Naive B cell (primary cell): Measurements from ENCODE around the gene BARHL2. TPM values are rescaled to one million over a fixed set of nuclear protein-coding genes. Genes with fewer than 3 reads are reported as not detected.
A peak's percentile ranks its signal among the peaks of the same experiment; 100 is the strongest.

Experiments
- ATAC-seq, 2 donors: fragments of 150-1000 bp; cut with Tn5 transposase; 2 replicates each; pipeline ENCODE4 v1.10.0; 2021; ENCODE audit warnings: low read depth in 2 of 2, mild to moderate bottlenecking in 2 of 2, moderate library complexity in 2 of 2
- DNase-seq: peaks from one replicate; pipeline ENCODE4 v3.0.0; 2022
- H3K27ac Mint-ChIP-seq, 6 donors: one replicate each; pipeline ENCODE4 v1.8.0; 2020 to 2022; ENCODE audit warnings: mild to moderate bottlenecking in 6 of 6, mixed read lengths in 6 of 6, moderate library complexity in 5 of 6, inconsistent platforms in 2 of 6
- H3K27me3 Mint-ChIP-seq, 3 donors: one replicate each; pipeline ENCODE4 v1.8.0; 2021 to 2022; ENCODE audit warnings: mixed read lengths in 3 of 3, mild to moderate bottlenecking in 1 of 3
- H3K36me3 Mint-ChIP-seq, 2 donors: one replicate each; pipeline ENCODE4 v1.8.0; 2020 to 2022; ENCODE audit warnings: mixed read lengths in 2 of 2, inconsistent platforms in 1 of 2, mild to moderate bottlenecking in 1 of 2
- H3K4me1 Mint-ChIP-seq, 3 donors: one replicate each; pipeline ENCODE4 v1.8.0; 2020 to 2022; ENCODE audit warnings: mixed read lengths in 3 of 3, inconsistent platforms in 1 of 3, mild to moderate bottlenecking in 1 of 3, moderate library complexity in 1 of 3
- H3K4me3 Mint-ChIP-seq, 8 donors: one replicate each; pipeline ENCODE4 v1.8.0; 2020 to 2022; ENCODE audit warnings: mild to moderate bottlenecking in 8 of 8, mixed read lengths in 8 of 8, moderate library complexity in 8 of 8, inconsistent platforms in 2 of 8
- H3K9me3 Mint-ChIP-seq, 7 donors: one replicate each; pipeline ENCODE4 v1.8.0; 2020 to 2022; ENCODE audit warnings: mixed read lengths in 7 of 7, mild to moderate bottlenecking in 5 of 7, inconsistent platforms in 2 of 7, moderate library complexity in 1 of 7
- polyA plus RNA-seq, 6 donors: library from polyadenylated mRNA; unstranded; fragments of 300-500 nt; fragmentation: Illumina TruSeq; gene quantifications; one replicate each; pipeline ENCODE4 v1.2.3, GENCODE V29; 2021; ENCODE audit warnings: low read depth in 6 of 6

Gene BARHL2
- not detected for polyA plus RNA-seq

GRCh38 chr1:90716552-90717355 is at the start of gene BARHL2:
Gene BARHL2, minus strand, starts transcription at chr1:90717302. Its CDS starts 107 bp downstream, at chr1:90717195.
- DNase-seq (no peak), ATAC-seq (no peak)
- Mint-ChIP-seq H3K27me3 (peaks cover 55 to 94% (median 90%) of the 10 kb centered on the region in 3 donors), H3K36me3 (peaks cover 14 to 16% of the 10 kb centered on the region in 2 donors), H3K4me3 (peak within 1 kb of the TSS; percentile 74 to 83 (median 80)), H3K27ac (peak within 1 kb of the TSS in 5 of 6 donors; percentile 86 to 97 (median 94)), H3K4me1 (peaks cover 15 to 33% (median 31%) of the 10 kb centered on the region in 3 donors), H3K9me3 (peaks cover 4 to 44% (median 33%) of the 10 kb centered on the region in 7 donors)

- DNase-seq (no peak), ATAC-seq (no peak)
- H3K9me3 Mint-ChIP-seq: peaks cover 0 to 9% (median 2%) of the 10 kb centered on the region in 7 donors
- H3K4me1 Mint-ChIP-seq: no peaks in the 10 kb centered on the region
- peaks cover 31 to 45% (median 41%) of the 10 kb centered on the region in 3 donors for H3K27me3 Mint-ChIP-seq
- H3K4me3 Mint-ChIP-seq: no peak overlapping the region
- no peaks in the 10 kb centered on the region for H3K36me3 Mint-ChIP-seq
- H3K27ac Mint-ChIP-seq: no peak overlapping the region
Observed at GRCh38 chr1:90763930-90764329, 46.8 kb upstream of the BARHL2 start.

- Mint-ChIP-seq H3K27me3 (peaks cover 29 to 45% (median 37%) of the 10 kb centered on the region in 3 donors), H3K9me3 (peaks cover 0 to 9% (median 2%) of the 10 kb centered on the region in 7 donors), H3K4me1 (no peaks in the 10 kb centered on the region), H3K4me3 (no peak overlapping the region), H3K27ac (no peak overlapping the region), H3K36me3 (no peaks in the 10 kb centered on the region)
- no peak for DNase-seq
- ATAC-seq: no peak
Observed at GRCh38 chr1:90763506-90763905, 46.4 kb upstream of the BARHL2 start.

GRCh38 chr1:90761781-90762589 is 44.9 kb upstream of the BARHL2 start:
- ATAC-seq (no peak), DNase-seq (no peak)
- Mint-ChIP-seq H3K4me1 (no peaks in the 10 kb centered on the region), H3K27ac (no peak overlapping the region), H3K4me3 (no peak overlapping the region), H3K27me3 (peaks cover 22 to 40% (median 33%) of the 10 kb centered on the region in 3 donors), H3K9me3 (peaks cover 0 to 5% (median under 1%) of the 10 kb centered on the region in 7 donors), H3K36me3 (no peaks in the 10 kb centered on the region)

DNA sequence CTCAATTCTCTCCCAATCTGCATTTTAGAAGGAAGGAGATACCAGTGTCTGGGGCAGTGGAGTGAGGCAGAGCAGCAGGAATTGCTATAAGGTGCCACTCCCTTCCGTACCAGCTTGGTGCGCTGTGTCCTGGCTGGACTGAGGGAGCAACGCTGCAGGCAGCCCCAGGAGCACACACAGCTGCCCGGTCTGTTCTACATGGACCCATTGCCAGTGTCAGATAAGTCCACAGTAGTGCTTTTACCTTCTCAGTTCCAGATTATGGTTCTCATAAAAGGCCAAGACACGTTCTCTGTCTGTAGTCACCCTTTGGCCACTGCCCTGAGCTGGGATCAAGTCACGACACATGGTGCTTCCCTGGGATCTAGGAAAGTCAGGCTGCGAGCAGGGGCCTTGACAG is 44.1 kb upstream of the BARHL2 start:
- no peak overlapping the region for H3K27ac Mint-ChIP-seq
- no peak overlapping the region for H3K4me3 Mint-ChIP-seq
- H3K36me3 Mint-ChIP-seq: no peaks in the 10 kb centered on the region
- H3K9me3 Mint-ChIP-seq: peaks cover 0 to 5% (median 0%) of the 10 kb centered on the region in 7 donors
- DNase-seq (no peak), ATAC-seq (no peak)
- peaks cover 28 to 43% (median 32%) of the 10 kb centered on the region in 3 donors for H3K27me3 Mint-ChIP-seq
- H3K4me1 Mint-ChIP-seq: no peaks in the 10 kb centered on the region

GRCh38 chr1:90753556-90753955 is 36.5 kb upstream of the BARHL2 start:
- Mint-ChIP-seq H3K27ac (no peak overlapping the region), H3K4me1 (no peaks in the 10 kb centered on the region), H3K36me3 (no peaks in the 10 kb centered on the region), H3K4me3 (no peak overlapping the region), H3K27me3 (peaks cover 18 to 42% (median 30%) of the 10 kb centered on the region in 3 donors), H3K9me3 (no peaks in the 10 kb centered on the region)
- DNase-seq: no peak
- no peak for ATAC-seq

DNA sequence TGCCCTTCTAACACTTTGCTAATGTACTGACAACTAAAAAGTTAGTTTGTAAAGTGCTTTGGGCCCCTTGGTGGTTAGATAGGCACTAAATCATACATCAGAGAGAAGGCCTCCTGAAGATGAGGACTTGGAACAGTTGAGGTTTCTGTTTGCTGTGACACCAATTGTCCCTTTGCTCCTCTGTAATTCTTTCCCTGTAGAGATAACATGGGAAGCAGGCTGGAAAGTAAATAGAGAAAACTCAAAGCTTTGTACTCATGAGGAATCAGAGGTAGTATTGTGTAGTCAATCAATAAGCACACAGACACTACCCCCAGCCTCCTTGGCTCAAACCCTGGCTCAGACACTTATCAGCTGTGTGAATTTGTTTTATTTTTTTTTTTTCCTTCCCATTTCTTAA is 31.6 kb upstream of the BARHL2 start:
- Mint-ChIP-seq H3K4me1 (no peaks in the 10 kb centered on the region), H3K36me3 (no peaks in the 10 kb centered on the region), H3K27ac (no peak overlapping the region), H3K27me3 (peaks cover 29 to 41% (median 37%) of the 10 kb centered on the region in 3 donors), H3K4me3 (no peak overlapping the region), H3K9me3 (no peaks in the 10 kb centered on the region)
- ATAC-seq (no peak), DNase-seq (no peak)

DNA sequence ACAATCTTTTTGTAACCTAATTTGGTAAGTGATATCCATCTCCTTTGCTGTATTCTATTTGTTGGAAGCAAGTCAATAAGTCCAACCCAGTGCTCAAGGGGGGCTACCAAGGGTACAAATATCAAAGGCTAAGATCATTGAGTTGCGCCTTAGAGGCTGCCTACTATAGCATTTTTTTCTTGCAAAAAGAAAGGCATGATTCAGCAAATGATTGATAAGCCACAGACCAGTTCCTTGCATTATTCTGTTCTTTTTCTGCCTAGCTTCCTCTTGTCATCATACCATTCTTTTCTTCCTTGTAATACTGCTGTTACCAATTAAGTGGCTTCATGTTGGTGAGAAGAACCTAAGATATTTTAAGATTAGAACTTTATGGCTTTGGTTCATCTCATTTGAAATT is 29.8 kb upstream of the BARHL2 start:
- Mint-ChIP-seq H3K4me1 (no peaks in the 10 kb centered on the region), H3K4me3 (no peak overlapping the region), H3K36me3 (no peaks in the 10 kb centered on the region), H3K27ac (no peak overlapping the region), H3K9me3 (peaks cover 0 to 2% (median 0%) of the 10 kb centered on the region in 7 donors), H3K27me3 (peaks cover 26 to 40% (median 39%) of the 10 kb centered on the region in 3 donors)
- DNase-seq (no peak), ATAC-seq (no peak)

DNA sequence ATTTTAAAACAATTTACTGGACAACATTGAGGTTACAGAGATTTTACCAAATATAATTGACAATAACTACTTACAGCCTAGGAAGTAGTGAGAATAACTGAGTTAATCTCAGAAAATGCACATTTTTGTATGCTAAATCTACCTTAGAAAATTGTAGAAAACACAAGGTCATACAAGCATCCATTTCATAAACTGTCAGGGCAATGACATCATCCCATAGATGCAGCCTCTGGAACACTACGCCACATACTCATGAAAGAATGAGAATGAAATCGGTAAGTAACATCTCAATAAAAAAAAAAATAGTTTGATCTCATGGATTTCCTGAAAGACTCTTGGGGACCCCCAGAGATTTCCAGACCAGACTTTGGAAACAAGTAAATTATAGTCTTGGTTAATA is 28.9 kb upstream of the BARHL2 start:
- DNase-seq (no peak), ATAC-seq (no peak)
- H3K9me3 Mint-ChIP-seq: peaks cover 0 to 2% (median 0%) of the 10 kb centered on the region in 7 donors
- H3K4me3 Mint-ChIP-seq: no peak overlapping the region
- H3K27ac Mint-ChIP-seq: no peak overlapping the region
- peaks cover 27 to 40% (median 39%) of the 10 kb centered on the region in 3 donors for H3K27me3 Mint-ChIP-seq
- no peaks in the 10 kb centered on the region for H3K36me3 Mint-ChIP-seq
- H3K4me1 Mint-ChIP-seq: no peaks in the 10 kb centered on the region

DNA sequence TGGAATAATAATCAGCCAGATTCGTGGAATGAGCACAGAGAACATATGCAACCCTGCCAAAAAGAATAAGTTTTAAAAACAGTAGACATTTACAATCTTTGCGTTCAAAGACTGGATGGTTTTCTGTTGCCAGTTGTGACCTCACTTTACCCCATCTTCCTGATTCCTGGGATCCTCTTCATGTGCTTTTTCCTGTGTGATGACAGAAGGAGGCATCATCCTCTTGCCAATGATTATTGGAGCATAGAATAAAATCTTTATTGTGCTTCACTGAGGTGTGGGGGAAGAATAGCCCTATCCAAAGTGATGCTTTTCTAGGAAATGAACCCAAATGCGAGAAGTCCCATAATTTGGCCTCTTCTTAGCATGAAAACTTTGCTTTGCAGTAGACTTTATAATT is 15.0 kb upstream of the BARHL2 start:
- Mint-ChIP-seq H3K4me1 (peaks cover 23 to 28% (median 24%) of the 10 kb centered on the region in 3 donors), H3K27ac (no peak overlapping the region), H3K4me3 (peak overlapping the region in 1 of 8 donors; percentile 25), H3K36me3 (peaks cover 6 to 23% of the 10 kb centered on the region in 2 donors), H3K27me3 (peaks cover 77 to 84% (median 80%) of the 10 kb centered on the region in 3 donors), H3K9me3 (peaks cover 1 to 24% (median 12%) of the 10 kb centered on the region in 7 donors)
- ATAC-seq (no peak), DNase-seq (no peak)

DNA sequence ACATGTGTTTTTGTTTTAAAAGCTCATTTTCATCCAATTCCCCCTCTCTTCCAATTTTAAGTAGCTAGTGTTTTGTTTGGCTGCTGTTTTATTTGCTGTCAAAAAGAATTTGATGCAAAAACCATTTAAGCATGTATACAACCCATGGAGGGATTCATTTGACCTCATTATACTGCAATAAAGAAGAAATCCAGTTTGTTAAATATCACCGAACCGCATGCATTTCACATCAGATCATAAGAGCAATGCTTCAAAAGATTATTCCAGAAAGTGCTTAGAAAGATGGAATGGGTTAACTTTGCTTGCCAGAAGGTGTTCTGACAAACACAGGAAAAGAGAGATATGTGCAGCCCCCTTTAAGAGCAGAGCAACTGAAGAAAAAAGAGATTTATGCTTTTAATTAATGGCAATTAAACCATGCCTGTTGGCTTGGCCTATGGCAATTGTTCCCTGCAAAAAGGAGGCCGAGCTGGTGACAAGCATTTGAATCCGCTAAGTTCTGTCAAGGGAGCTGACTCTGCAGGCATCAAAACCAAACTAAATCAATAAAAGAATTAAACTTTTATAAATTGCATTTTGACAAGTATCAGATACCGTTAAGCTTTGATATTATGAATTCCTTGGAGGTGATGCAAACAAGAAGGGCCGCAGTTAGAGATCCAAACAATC is 14.4 kb upstream of the BARHL2 start:
- Mint-ChIP-seq H3K4me1 (peaks cover 23 to 30% (median 24%) of the 10 kb centered on the region in 3 donors), H3K4me3 (peak overlapping the region in 3 of 8 donors; percentile 73 to 79 (median 75)), H3K36me3 (peaks cover 6 to 24% of the 10 kb centered on the region in 2 donors), H3K27me3 (peaks cover 77 to 84% (median 79%) of the 10 kb centered on the region in 3 donors), H3K9me3 (peaks cover 1 to 29% (median 16%) of the 10 kb centered on the region in 7 donors), H3K27ac (peak overlapping the region in 1 of 6 donors; percentile 2)
- ATAC-seq (no peak), DNase-seq (no peak)

GRCh38 chr1:90730243-90731022 is 13.3 kb upstream of the BARHL2 start:
- Mint-ChIP-seq H3K4me3 (peak overlapping the region; percentile 70 to 87 (median 77)), H3K27me3 (peaks cover 81 to 89% (median 87%) of the 10 kb centered on the region in 3 donors), H3K27ac (peak overlapping the region in 5 of 6 donors; percentile 24 to 69 (median 42)), H3K4me1 (peaks cover 32 to 38% (median 32%) of the 10 kb centered on the region in 3 donors), H3K36me3 (peaks cover 6 to 34% of the 10 kb centered on the region in 2 donors), H3K9me3 (peaks cover 3 to 39% (median 19%) of the 10 kb centered on the region in 7 donors)
- no peak for DNase-seq
- peak in 1 of 2 donors; percentile 30 for ATAC-seq
